Loucy (cell line): ENCODE measurements around the gene CYP4B1.

Experiments used
- CTCF ChIP-seq: fragments of 200-600 bp; sonication (generic); conservative IDR thresholded peaks from 2 replicates; pipeline ENCODE4 v1.5.1; 2014; ENCODE audit warnings: mild to moderate bottlenecking, antibody characterized with exemption, low read length
- EZH2phosphoT487 ChIP-seq: fragments of 200-600 bp; IDR thresholded peaks from 2 replicates; pipeline ENCODE4 v1.6.1; 2018; ENCODE audit warnings: antibody characterized with exemption, mild to moderate bottlenecking, moderate library complexity, borderline replicate concordance

- no peak for TF ChIP-seq CTCF
- no peak for TF ChIP-seq EZH2phosphoT487
These were observed 20.5 kb downstream of the CYP4B1 start for GRCh38 chr1:46819335-46819734.
